MCF 10A (cell line): ENCODE data around the gene ZBTB22. TPM values are rescaled to one million over a fixed set of nuclear protein-coding genes. Genes with fewer than 3 reads are reported as not detected.
A peak's percentile ranks its signal among the peaks of the same experiment; 100 is the strongest.

Source experiments
- BruUV-seq: library from RNA; stranded (reverse); fragments of 400-500 nt; replicated peaks from 2 replicates; lab custom pipeline; 2021; lab: Mats Ljungman, UMichigan
- CTCF ChIA-PET: fragments of 300-600 bp; sonication (Branson Sonifier 250); formaldehyde crosslinking; extraction: SDS; loops from one replicate; lab custom pipeline; 2021; ENCODE audit warnings: antibody characterized with exemption, inconsistent platforms; lab: Yijun Ruan, JAX
- POLR2A ChIA-PET: fragments of 300-600, 350-650 bp; sonication (Branson Sonifier 250); formaldehyde crosslinking; extraction: SDS; loops from one replicate; lab custom pipeline; 2020; ENCODE audit warnings: antibody characterized with exemption, inconsistent platforms; lab: Yijun Ruan, JAX
- DNase-seq: peaks from one replicate; pipeline ENCODE4 v3.0.0-alpha.2; 2018; ENCODE audit not compliant: unreplicated experiment
- H3K27ac Mint-ChIP-seq: one replicate; pipeline ENCODE4 v1.8.0; 2022; ENCODE audit warnings: mild to moderate bottlenecking, low read depth, mixed read lengths; ENCODE audit not compliant: unreplicated experiment
- H3K27me3 Mint-ChIP-seq: one replicate; pipeline ENCODE4 v1.8.0; 2022; ENCODE audit warnings: mixed read lengths; ENCODE audit not compliant: insufficient read depth, unreplicated experiment
- H3K36me3 Mint-ChIP-seq: one replicate; pipeline ENCODE4 v1.8.0; 2022; ENCODE audit warnings: mild to moderate bottlenecking, moderate library complexity, mixed read lengths; ENCODE audit not compliant: insufficient read depth, unreplicated experiment
- H3K4me1 Mint-ChIP-seq: one replicate; pipeline ENCODE4 v1.8.0; 2022; ENCODE audit warnings: mixed read lengths; ENCODE audit not compliant: insufficient read depth, unreplicated experiment
- H3K4me3 Mint-ChIP-seq: one replicate; pipeline ENCODE4 v1.8.0; 2022; ENCODE audit warnings: mild to moderate bottlenecking, moderate library complexity, mixed read lengths; ENCODE audit not compliant: unreplicated experiment
- H3K9me3 Mint-ChIP-seq: one replicate; pipeline ENCODE4 v1.8.0; 2022; ENCODE audit warnings: mixed read lengths; ENCODE audit not compliant: unreplicated experiment
- intact Hi-C: fragments of 100-400 bp; cut with micrococcal nuclease; formaldehyde crosslinking; loops from 2 replicates; pipeline ENCODE4 v1.14.1; 2022
- total RNA-seq: library from RNA; stranded (reverse); gene quantifications from 2 replicates; pipeline ENCODE4 v1.2.3, GENCODE V29; 2022
- TF ChIP-seq, protein P1 (sequence below): fragments of 200-600 bp; IDR thresholded peaks from one replicate; pipeline ENCODE4 v1.8.0; 2022; ENCODE audit warnings: antibody characterized with exemption, mild to moderate bottlenecking; ENCODE audit not compliant: unreplicated experiment

The ZBTB22 gene
- total RNA-seq, 1 experiment from 2014 or later = 12.3 TPM

DNA sequence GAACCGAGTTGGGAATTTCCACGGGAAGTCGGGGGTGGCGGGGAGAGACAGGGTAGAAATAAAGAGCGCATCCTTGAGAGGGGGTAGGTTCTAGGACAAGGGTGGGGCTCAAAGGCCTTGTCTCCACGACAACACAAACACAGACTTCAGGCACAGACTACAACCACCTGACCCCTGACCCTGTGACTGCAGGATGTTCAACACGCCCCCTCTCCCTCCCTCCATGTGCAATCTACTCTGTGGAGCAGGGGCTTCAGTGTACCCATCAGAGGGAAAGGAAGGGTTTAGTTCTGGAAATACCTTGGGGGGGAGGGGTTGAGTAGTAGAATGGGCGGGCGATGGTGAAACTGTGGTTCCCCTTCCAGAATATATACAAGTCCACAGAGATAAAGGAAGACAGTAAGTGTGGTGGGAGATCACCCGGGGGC, 3.0 kb downstream of the ZBTB22 start:
- Mint-ChIP-seq H3K4me3 (peak overlapping the region; percentile 96), H3K27me3 (no peaks in the 10 kb centered on the region), H3K4me1 (peaks cover 43% of the 10 kb centered on the region), H3K9me3 (no peaks in the 10 kb centered on the region), H3K27ac (peak overlapping the region; percentile 99), H3K36me3 (peaks cover 81% of the 10 kb centered on the region)
- POLR2A ChIA-PET = no interaction called here
- peak; percentile 83 for DNase-seq
- CTCF ChIA-PET = interaction anchor here (0.7 to 1.5 kb wide), 2 partner anchors 49 to 76 kb away, joined by 4 to 5 read pairs; no protein-coding TSS in a partner anchor
- no TSS peak for BruUV-seq
- TF ChIP-seq, protein P1, sequence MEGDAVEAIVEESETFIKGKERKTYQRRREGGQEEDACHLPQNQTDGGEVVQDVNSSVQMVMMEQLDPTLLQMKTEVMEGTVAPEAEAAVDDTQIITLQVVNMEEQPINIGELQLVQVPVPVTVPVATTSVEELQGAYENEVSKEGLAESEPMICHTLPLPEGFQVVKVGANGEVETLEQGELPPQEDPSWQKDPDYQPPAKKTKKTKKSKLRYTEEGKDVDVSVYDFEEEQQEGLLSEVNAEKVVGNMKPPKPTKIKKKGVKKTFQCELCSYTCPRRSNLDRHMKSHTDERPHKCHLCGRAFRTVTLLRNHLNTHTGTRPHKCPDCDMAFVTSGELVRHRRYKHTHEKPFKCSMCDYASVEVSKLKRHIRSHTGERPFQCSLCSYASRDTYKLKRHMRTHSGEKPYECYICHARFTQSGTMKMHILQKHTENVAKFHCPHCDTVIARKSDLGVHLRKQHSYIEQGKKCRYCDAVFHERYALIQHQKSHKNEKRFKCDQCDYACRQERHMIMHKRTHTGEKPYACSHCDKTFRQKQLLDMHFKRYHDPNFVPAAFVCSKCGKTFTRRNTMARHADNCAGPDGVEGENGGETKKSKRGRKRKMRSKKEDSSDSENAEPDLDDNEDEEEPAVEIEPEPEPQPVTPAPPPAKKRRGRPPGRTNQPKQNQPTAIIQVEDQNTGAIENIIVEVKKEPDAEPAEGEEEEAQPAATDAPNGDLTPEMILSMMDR = no peak
- intact Hi-C loops = no loop called here

DNA sequence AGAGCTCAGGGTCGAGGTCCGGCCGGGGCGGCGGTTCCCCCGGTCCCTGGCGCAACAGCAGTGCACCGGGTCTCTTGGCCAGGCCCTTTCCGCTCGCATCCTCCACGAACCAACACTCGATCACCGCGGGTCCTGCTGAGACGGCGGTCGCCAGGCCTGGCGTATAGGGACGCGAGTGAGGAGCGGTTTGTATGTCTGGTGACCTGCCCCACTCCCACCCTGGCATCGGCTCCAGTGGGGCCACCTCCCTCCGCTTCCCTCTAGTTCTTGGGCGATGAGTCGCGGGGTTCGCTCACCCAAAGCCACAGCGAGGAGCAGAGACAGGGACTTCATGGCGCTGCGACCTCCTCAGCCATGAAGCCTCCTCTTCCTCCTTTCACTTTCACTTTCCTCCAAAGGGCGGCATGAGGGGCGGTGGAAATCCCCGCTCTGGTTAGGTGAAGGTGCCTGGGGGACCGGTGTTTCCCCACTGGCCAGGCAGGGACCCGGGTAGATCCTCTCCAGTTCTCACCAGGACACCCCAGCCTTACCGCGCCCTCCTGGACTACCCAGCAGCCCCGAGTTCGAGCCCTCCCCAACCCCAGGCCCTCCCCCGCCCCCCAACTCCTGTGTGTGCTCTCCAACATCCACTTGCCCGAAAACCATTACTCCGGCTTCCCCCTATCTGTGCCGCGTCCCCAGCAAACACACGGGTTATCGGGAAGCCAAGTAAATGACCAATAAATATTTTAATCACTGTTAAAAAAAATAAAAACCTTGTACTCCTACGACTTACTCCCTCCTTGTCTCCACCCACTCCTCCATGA, 3.6 kb downstream of the ZBTB22 start, which contains the start of gene TAPBP:
Gene TAPBP, minus strand, starts transcription at position 370 of the 806 bp plus-strand sequence. Its CDS starts 37 bp downstream, at position 333.
- H3K9me3 Mint-ChIP-seq = no peaks in the 10 kb centered on the region
- peak within 1 kb of the TSS; percentile 99 for H3K27ac Mint-ChIP-seq
- H3K36me3 Mint-ChIP-seq = peaks cover 81% of the 10 kb centered on the region
- BruUV-seq = TSS peak; percentile 49
- TF ChIP-seq, protein P1 = no peak
- no peaks in the 10 kb centered on the region for H3K27me3 Mint-ChIP-seq
- POLR2A ChIA-PET = interaction anchor here (0.5 to 4.3 kb wide), 12 partner anchors 16 to 1480 kb away, joined by 3 to 84 read pairs (median 8); partner anchors contain the start of genes PFDN6, RGL2, RPS18 and VPS52
- intact Hi-C loops = no loop called here
- H3K4me1 Mint-ChIP-seq = peaks cover 37% of the 10 kb centered on the region
- peak within 1 kb of the TSS; percentile 96 for H3K4me3 Mint-ChIP-seq
- CTCF ChIA-PET = interaction anchor here (0.6 to 1.1 kb wide), 3 partner anchors 14 to 267 kb away, joined by 3 to 5 read pairs (median 3); no protein-coding TSS in a partner anchor
- DNase-seq = peak; percentile 74

DNA sequence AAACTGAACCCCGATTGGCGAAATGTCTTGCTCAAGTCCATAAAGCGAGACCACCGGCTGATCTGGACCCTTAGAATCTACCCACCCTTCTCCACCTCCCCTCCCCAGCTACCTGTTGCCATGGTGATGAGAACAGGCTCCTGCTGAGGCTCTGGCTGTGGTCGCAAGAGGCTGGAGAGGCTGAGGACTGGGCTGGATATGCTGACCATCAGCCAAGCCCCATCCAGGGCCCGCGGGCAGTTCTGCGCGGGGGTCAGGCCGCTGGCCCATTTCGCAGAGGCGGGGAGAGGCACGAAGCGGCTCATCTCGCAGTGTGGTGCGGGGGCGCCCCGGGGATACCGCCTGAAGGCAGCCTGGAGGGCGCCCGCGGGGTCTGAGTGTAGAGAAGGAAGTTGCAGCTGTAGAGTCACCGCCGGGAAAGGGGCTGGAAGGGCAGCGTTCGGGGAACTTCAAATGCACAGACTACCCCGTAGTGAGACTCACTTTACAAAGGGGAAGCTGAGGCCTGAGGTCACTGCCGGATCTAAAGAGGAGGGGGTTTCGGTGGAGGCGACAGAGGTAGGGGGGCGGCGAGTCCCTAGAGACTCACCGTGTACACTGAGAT, 4.3 kb downstream of the ZBTB22 start:
- peak overlapping the region; percentile 96 for H3K4me3 Mint-ChIP-seq
- TSS peak; percentile 24 for BruUV-seq
- no peaks in the 10 kb centered on the region for H3K27me3 Mint-ChIP-seq
- TF ChIP-seq, protein P1 = no peak
- peak; percentile 30 for DNase-seq
- no peaks in the 10 kb centered on the region for H3K9me3 Mint-ChIP-seq
- peaks cover 31% of the 10 kb centered on the region for H3K4me1 Mint-ChIP-seq
- H3K27ac Mint-ChIP-seq = peak overlapping the region; percentile 99
- ChIA-PET POLR2A (interaction anchor here (0.5 to 4.3 kb wide), 20 partner anchors 12 to 1655 kb away, joined by 3 to 84 read pairs (median 5); partner anchors contain the start of genes B3GALT4, PFDN6, RGL2 and RPS18), CTCF (interaction anchor here (0.6 to 3.1 kb wide), 6 partner anchors 12 to 267 kb away, joined by 3 to 18 read pairs (median 6); partner anchors contain the start of gene RGL2)
- H3K36me3 Mint-ChIP-seq = peaks cover 81% of the 10 kb centered on the region
- intact Hi-C loops = no loop called here
